Nephron (organoid): ENCODE results near the gene CNOT6.

Experiments
- H3K27ac Mint-ChIP-seq, 3 experiments: 2 replicates each; pipeline ENCODE4 v1.8.0; 2020; ENCODE audit warnings: mixed read lengths in 3 of 3, mild to moderate bottlenecking in 2 of 3, moderate library complexity in 1 of 3
- H3K27me3 Mint-ChIP-seq: 2 replicates; pipeline ENCODE4 v1.8.0; 2021; ENCODE audit warnings: low read depth, mild to moderate bottlenecking, moderate library complexity, mixed read lengths
- H3K36me3 Mint-ChIP-seq: 2 replicates; pipeline ENCODE4 v1.8.0; 2020; ENCODE audit warnings: low read depth, mixed read lengths
- H3K4me1 Mint-ChIP-seq: 2 replicates; pipeline ENCODE4 v1.8.0; 2020; ENCODE audit warnings: mixed read lengths
- H3K4me3 Mint-ChIP-seq, 3 experiments: 2 replicates each; pipeline ENCODE4 v1.8.0; 2020; ENCODE audit warnings: mild to moderate bottlenecking in 3 of 3, mixed read lengths in 3 of 3, moderate library complexity in 2 of 3
- H3K9me3 Mint-ChIP-seq: 2 replicates; pipeline ENCODE4 v1.8.0; 2020; ENCODE audit warnings: mixed read lengths
- TF ChIP-seq, protein P1 (sequence below), 3 experiments: fragments of 200-600 bp; sonication (generic); IDR thresholded peaks; one replicate each; pipeline ENCODE4 v1.5.0; 2021; ENCODE audit warnings: antibody characterized with exemption in 3 of 3; ENCODE audit not compliant: unreplicated experiment in 3 of 3

The CNOT6 gene

GRCh38 chr5:180622910-180623309, 128.7 kb downstream of the CNOT6 start:
- Mint-ChIP-seq H3K27me3 (peaks cover 30% of the 10 kb centered on the region), H3K4me3 (no peak overlapping the region), H3K4me1 (peaks cover 4% of the 10 kb centered on the region), H3K9me3 (no peaks in the 10 kb centered on the region), H3K27ac (no peak overlapping the region), H3K36me3 (no peaks in the 10 kb centered on the region)
- TF ChIP-seq, protein P1, sequence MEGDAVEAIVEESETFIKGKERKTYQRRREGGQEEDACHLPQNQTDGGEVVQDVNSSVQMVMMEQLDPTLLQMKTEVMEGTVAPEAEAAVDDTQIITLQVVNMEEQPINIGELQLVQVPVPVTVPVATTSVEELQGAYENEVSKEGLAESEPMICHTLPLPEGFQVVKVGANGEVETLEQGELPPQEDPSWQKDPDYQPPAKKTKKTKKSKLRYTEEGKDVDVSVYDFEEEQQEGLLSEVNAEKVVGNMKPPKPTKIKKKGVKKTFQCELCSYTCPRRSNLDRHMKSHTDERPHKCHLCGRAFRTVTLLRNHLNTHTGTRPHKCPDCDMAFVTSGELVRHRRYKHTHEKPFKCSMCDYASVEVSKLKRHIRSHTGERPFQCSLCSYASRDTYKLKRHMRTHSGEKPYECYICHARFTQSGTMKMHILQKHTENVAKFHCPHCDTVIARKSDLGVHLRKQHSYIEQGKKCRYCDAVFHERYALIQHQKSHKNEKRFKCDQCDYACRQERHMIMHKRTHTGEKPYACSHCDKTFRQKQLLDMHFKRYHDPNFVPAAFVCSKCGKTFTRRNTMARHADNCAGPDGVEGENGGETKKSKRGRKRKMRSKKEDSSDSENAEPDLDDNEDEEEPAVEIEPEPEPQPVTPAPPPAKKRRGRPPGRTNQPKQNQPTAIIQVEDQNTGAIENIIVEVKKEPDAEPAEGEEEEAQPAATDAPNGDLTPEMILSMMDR (IDR thresholded peaks at IDR 0.05; ENCODE audit: unreplicated experiment in 3 of 3): no peak

DNA sequence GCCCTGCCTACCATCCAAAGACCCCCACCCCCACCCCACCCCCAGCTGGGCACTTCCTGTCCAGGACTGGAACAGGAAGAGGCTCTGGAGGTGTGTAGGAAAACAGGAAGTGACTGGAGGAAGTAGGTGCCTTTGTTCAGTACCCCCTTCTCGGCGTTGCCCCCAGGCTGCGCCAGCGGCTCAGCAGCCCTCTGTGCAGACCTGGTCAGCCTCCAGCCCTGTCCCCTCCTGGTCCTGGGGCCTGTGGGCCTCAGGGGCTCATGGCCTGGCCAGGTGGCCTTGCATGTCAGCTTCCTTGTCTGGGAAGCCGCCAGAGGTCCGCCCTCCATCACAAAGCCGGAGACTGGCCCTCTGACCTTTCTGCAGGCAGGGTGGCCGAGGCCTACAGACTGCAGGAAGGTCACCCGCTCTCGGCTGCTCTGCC, 129.2 kb downstream of the CNOT6 start:
- TF ChIP-seq, protein P1 (IDR thresholded peaks at IDR 0.05; ENCODE audit: unreplicated experiment in 3 of 3): no peak
- no peak overlapping the region for H3K4me3 Mint-ChIP-seq
- H3K9me3 Mint-ChIP-seq: no peaks in the 10 kb centered on the region
- H3K4me1 Mint-ChIP-seq: peaks cover 1% of the 10 kb centered on the region
- no peaks in the 10 kb centered on the region for H3K36me3 Mint-ChIP-seq
- H3K27ac Mint-ChIP-seq: no peak overlapping the region
- peaks cover 27% of the 10 kb centered on the region for H3K27me3 Mint-ChIP-seq

DNA sequence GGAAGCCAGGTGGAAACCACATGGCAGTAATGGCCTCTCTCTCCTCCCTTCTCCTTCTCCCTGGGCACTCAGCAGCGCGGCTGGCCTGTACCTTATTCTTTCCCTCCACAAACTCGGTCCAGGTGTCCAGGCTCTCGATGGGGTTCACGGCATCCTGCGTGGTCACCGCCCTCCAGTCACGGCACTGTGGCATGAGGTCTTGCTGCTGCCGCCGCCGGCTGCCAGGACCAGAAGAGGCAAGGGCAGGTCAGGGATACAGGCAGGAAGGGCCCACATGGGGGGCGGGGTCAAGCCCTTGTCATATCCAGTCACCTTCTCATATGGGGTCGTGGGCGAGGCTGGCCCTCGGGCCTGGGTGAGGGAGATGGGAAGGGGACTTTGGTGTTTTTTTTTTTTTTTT, 129.7 kb downstream of the CNOT6 start:
- Mint-ChIP-seq H3K4me3 (no peak overlapping the region), H3K4me1 (no peaks in the 10 kb centered on the region), H3K36me3 (no peaks in the 10 kb centered on the region), H3K27ac (no peak overlapping the region), H3K27me3 (peaks cover 25% of the 10 kb centered on the region), H3K9me3 (no peaks in the 10 kb centered on the region)
- TF ChIP-seq, protein P1 (IDR thresholded peaks at IDR 0.05; ENCODE audit: unreplicated experiment in 3 of 3): no peak

DNA sequence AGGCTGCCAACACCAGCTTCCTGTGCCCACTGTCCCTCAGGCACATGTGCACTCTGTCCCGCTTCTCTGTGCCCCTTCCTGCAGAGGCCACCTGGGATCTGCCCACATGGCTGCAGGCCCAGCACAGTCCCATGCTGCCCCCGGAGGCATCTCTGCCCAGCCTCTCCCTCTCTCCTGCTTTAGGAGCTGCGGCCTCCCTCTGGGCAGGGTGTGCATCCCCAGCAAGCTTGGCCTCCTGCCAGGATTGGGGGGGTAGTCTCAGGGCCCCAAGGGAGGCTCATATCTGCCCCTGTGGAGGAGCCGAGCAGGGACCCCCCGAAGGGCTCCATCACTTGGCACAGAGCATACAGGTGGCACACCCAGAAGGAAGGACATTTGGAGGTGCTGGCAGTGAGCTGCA, 130.4 kb downstream of the CNOT6 start:
- no peaks in the 10 kb centered on the region for H3K4me1 Mint-ChIP-seq

DNA sequence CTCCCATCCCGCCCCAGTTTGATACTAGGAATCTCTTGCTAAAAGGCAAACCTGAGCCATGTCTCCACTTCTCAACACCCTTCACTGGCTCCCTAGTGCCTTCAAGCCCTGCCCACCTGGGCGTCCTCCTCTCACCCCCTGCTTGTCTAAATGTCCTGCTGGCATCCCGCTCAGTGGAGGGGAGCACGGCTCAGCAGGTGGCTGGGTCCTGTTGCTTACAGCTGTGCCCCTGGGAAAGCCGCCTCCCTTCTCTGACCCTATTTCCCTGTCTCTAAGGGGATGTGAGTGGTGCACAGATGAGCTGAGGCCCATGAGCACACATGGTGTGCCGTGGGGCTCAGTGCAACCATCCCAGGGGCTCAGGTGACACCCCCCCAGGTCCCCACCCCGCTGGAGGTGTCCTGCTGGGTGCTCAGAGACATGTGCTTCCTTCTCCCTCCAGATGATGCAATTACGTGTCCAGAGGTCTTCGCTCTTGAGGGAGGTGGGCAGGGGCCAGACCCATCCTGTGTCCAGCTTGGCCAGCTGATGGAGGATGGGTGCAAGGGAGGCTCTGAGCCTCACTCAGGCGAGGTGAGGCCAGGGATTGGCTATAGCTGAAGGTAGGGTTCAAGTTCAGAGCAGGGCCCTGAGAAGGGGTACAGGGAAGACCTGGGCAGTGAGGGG, 131.1 kb downstream of the CNOT6 start:
- no peaks in the 10 kb centered on the region for H3K36me3 Mint-ChIP-seq
- H3K4me3 Mint-ChIP-seq: no peak overlapping the region
- no peak overlapping the region for H3K27ac Mint-ChIP-seq
- no peaks in the 10 kb centered on the region for H3K4me1 Mint-ChIP-seq
- TF ChIP-seq, protein P1 (IDR thresholded peaks at IDR 0.05; ENCODE audit: unreplicated experiment in 3 of 3): no peak
- peaks cover 23% of the 10 kb centered on the region for H3K27me3 Mint-ChIP-seq
- H3K9me3 Mint-ChIP-seq: no peaks in the 10 kb centered on the region

More for the DNA sequence above, 130.4 kb downstream of the CNOT6 start:
- TF ChIP-seq, protein P1 (IDR thresholded peaks at IDR 0.05; ENCODE audit: unreplicated experiment in 3 of 3): no peak
- Mint-ChIP-seq H3K27me3 (peaks cover 25% of the 10 kb centered on the region), H3K27ac (no peak overlapping the region), H3K36me3 (no peaks in the 10 kb centered on the region), H3K9me3 (no peaks in the 10 kb centered on the region), H3K4me3 (no peak overlapping the region)
